GM12892 (cell line): ENCODE measurements around the gene DDX55.

Source experiments
- DNase-seq: peaks from one replicate; pipeline ENCODE4 v3.0.0; 2011; ENCODE audit not compliant: insufficient read length
- FAIRE-seq: peaks from 2 replicates; lab custom pipeline; 2011; peaks lifted over from hg19 to GRCh38; lab: Jason Lieb, UNC
- POLR2A ChIP-seq: IDR thresholded peaks from 2 replicates; pipeline ENCODE4 v1.6.1; 2011; ENCODE audit warnings: low read depth, low read length, control low read depth
- POLR2AphosphoS5 ChIP-seq: IDR thresholded peaks from 2 replicates; pipeline ENCODE4 v1.6.1; 2011; ENCODE audit warnings: low read depth, low read length, control low read depth
- TAF1 ChIP-seq: IDR thresholded peaks from 2 replicates; pipeline ENCODE4 v1.6.1; 2011; ENCODE audit warnings: low read depth, mild to moderate bottlenecking, control low read depth, low read length, borderline replicate concordance

The DDX55 gene

DNA sequence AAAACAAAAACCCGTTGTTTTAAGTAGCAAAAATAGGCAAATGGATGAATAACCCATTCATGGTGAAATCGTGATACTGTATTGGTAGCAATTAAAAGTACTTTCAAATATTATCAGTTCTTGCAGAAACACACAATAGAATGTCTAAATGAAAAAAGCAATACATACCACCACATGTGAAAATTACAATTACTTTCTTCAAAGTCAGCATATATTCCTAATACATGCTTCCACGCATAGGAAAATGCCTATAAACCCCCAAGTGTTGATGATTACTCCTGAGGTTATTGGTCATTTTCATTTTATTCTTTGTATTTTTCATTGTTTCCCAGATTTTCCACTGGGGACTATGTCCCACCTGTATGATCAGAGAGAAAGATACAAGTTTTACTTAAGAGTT is 15.2 kb downstream of the DDX55 start:
- no peak for FAIRE-seq
- no peak for DNase-seq
- TF ChIP-seq POLR2AphosphoS5 (no peak), TAF1 (no peak), POLR2A (no peak)

DNA sequence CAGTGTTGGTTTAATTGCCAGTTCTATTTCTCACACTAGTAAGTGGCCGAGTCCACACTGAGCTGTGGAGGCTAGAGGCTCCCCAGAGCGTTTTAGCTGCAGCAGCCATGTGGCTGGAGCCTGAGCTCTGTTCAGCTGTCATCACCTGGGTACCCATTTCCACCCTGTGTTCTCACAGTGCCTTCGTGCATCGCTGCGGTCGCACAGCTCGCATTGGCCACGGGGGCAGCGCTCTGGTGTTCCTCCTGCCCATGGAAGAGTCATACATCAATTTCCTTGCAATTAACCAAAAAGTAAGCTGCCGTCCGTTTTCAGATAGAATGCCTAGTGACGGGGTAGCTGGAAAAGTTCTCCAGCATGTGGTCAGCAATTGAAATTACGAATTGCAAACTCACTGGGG is 15.7 kb downstream of the DDX55 start:
- DNase-seq (no peak), FAIRE-seq (no peak)
- TF ChIP-seq POLR2A (no peak), TAF1 (no peak), POLR2AphosphoS5 (no peak)

DNA sequence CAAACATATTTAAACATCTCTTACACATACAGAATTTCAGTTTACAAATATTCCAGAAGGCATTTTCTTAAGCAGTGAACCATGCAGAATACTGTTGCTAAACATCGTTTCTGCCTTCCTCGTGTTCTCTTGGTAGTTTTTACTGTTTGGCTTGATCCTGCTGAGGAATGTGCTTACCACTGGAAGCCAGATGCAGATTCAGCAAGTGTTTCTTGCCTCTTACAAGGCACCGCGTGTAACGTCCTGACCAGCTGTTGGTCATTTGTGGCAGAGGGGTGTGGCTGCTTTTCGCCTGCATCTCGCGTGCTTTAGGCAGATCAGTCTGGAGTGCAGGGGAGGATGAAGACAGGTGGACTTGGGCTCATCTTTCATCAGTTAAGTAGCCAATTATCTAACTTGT is 19.2 kb downstream of the DDX55 start:
- TF ChIP-seq POLR2A (no peak), POLR2AphosphoS5 (no peak; the same call in 1 of the 2 replicates), TAF1 (no peak)
- DNase-seq (no peak), FAIRE-seq (no peak)

- DNase-seq (no peak), FAIRE-seq (no peak)
- TF ChIP-seq POLR2A (no peak), POLR2AphosphoS5 (peak; percentile 67; the same call in 1 of the 2 replicates), TAF1 (no peak)
These were observed 20.0 kb downstream of the DDX55 start for GRCh38 chr12:123621619-123622530.

DNA sequence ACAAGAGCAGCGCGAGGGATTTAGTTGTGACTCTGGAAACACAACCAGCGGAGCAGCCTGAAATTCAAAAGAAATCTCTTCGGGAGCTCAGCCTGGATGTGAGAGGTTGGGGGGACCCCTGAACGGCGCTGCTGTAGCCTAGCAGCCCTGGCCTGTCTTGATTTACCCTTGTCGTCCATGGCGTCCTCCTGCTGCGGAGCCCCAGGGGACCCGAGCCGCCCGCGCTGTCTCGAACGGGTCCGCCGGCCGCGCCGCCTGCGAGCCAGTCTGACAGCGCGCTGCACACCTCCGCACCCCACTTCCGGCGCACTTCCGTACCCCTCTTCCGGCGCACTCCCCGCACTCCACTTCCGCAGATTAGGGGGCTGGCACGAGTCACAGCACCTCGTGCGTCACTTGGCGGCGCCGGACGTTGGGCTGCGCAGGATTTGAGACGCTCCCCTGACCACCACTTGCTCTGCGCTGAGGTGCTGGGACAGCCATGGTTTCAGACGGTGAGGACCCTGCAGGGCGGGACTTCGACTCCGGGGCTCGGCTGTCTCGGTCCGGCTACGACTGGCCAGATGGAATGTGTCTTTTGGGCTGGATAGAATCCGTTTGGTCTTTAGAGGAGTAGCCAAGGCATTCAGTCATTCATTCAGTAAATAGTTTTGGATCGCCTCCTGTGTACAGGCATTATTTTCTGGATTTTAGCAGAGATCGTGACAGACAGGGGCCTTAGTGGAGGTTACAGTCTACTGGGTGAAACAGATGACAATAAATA is 31.7 kb downstream of the DDX55 start, which contains the start of the genes EIF2B1 and GTF2H3:
TSS of gene EIF2B1 (minus strand) at position 308 of the 763 bp plus-strand sequence. CDS start at position 179, 129 bp downstream.
TSS of gene GTF2H3 (plus strand) at position 451 of the 763 bp plus-strand sequence. CDS start at position 482, 31 bp downstream.
- peak; percentile 97 for DNase-seq
- TF ChIP-seq POLR2A (peak; percentile 99), POLR2AphosphoS5 (peak; percentile 99), TAF1 (peak; percentile 94)
- FAIRE-seq, result peak; percentile 99

DNA sequence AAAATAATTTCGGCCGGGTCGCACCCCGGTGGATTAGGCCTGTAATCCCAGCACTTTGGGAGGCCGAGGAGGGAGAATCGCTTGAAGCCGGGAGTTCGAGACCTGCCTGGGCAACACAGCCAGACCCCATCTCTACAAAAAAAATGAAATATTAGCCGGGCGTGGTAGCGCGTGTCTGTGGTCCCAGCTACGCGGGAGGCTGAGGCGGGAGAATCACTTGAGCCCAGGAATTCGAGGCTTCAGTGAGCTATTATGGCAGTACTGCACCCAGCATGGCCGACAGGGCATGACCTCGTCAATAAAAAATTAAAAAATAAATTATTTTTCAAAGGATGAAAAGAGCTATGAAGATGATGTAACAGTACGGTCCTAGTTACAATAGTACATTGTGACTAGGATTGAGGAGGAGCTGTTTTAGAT is 32.3 kb downstream of the DDX55 start:
- FAIRE-seq (no peak), DNase-seq (no peak)
- TF ChIP-seq POLR2AphosphoS5 (no peak), POLR2A (no peak), TAF1 (no peak)

DNA sequence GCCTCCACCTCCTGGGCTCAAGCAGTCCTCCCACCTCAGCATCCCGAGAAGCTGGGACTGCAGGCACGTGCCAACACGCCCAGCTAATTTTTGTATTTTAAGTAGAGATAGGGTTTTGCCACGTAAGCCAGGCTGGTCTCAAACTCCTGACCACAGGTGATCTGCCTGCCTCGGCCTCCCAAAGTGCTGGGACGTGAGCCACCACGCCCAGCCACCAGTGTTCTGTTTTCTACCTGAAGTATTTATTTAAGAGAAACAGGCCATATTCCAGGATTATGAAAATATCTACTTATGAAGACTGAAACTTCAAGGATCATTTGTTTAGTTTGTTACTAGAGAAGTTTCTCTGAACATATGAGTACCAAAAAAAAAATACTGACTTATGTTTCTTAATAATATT is 42.0 kb downstream of the DDX55 start:
- DNase-seq (no peak), FAIRE-seq (no peak)
- TF ChIP-seq POLR2A (no peak), TAF1 (no peak), POLR2AphosphoS5 (no peak)

DNA sequence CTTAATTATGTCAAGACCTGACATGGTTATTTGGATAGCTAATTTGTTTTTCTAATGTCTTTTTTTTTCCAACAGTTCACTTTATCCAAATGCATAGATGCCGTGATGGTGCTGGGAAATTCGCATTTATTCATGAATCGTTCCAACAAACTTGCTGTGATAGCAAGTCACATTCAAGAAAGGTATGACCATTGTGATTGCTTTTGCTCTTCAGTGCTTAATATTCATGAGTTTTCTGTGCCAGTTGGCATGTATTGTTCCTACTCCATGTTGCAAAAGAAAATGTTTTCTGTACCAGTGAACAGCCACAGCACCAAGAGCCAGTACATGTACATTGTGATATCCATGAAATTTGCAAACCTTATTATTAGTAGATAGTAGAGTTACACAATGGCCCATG is 43.5 kb downstream of the DDX55 start:
- no peak for FAIRE-seq

GRCh38 chr12:123645878-123646277 is 44.0 kb downstream of the DDX55 start:
- FAIRE-seq (no peak), DNase-seq (no peak)
- TF ChIP-seq POLR2AphosphoS5 (no peak), POLR2A (no peak), TAF1 (no peak)

More for the DNA sequence above, 43.5 kb downstream of the DDX55 start:
- no peak for TF ChIP-seq TAF1
- no peak for TF ChIP-seq POLR2A
- TF ChIP-seq POLR2AphosphoS5, result no peak
- no peak for DNase-seq

- no peak for FAIRE-seq
- no peak for TF ChIP-seq POLR2A
- no peak for TF ChIP-seq TAF1
- no peak for TF ChIP-seq POLR2AphosphoS5
These were observed 46.5 kb downstream of the DDX55 start for GRCh38 chr12:123648401-123648800.

DNA sequence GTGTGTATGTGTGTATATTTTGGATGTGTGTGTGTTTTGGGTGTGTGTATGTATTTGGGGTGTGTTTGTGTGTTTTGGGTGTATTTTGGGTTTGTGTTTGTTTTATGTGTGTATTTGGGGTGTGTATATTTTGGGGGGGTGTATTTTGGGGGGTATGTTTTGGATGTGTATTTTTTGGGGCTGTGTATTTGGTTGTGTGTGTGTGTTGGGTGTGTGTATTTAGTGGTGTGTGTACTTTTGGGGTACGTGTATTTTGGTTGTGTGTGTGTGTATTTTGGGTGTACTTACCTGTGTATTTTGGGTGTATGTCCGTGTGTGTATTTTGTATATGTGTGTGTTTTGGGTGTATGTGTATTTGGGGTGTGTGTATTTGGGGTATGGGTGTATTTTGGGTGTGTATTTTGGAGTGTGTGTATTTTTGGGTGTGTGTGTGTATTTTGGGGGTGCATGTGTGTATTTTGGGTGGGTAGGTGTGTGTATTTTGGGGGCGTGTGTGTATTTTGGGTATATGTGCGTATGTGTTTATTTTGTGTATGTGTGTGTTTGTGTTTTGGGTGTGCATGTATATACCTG is 52.3 kb downstream of the DDX55 start:
- DNase-seq (no peak), FAIRE-seq (no peak)
- TF ChIP-seq POLR2AphosphoS5, result no peak
- TF ChIP-seq TAF1, result no peak
- TF ChIP-seq POLR2A, result no peak

More at GRCh38 chr12:123648401-123648800, 46.5 kb downstream of the DDX55 start:
- DNase-seq, result no peak
